AML-193 (cell line): Measurements from ENCODE around the gene RACGAP1.

Experiments used
- DNase-seq, 2 experiments: peaks; one replicate each; lab custom pipeline; 2025; lab: John Stamatoyannopoulos, UW

Gene RACGAP1

GRCh38 chr12:49941556-49942511 is 83.5 kb downstream of the RACGAP1 start:
- DNase-seq = no peak

- no peak for DNase-seq
Observed at GRCh38 chr12:49939707-49940106, 85.6 kb downstream of the RACGAP1 start.

- DNase-seq = no peak
Observed at GRCh38 chr12:49939307-49939706, 86.0 kb downstream of the RACGAP1 start.
